GDM1 (cell line): ENCODE data around the gene IFNA2.
"Not testable (repeated sequence)": the region's sequence is repeated elsewhere in the genome, so short reads cannot be mapped to it uniquely, and the experiment has no call there.

Experiments
- DNase-seq: peaks from one replicate; lab custom pipeline; 2025; lab: John Stamatoyannopoulos, UW

IFNA2 gene

DNA sequence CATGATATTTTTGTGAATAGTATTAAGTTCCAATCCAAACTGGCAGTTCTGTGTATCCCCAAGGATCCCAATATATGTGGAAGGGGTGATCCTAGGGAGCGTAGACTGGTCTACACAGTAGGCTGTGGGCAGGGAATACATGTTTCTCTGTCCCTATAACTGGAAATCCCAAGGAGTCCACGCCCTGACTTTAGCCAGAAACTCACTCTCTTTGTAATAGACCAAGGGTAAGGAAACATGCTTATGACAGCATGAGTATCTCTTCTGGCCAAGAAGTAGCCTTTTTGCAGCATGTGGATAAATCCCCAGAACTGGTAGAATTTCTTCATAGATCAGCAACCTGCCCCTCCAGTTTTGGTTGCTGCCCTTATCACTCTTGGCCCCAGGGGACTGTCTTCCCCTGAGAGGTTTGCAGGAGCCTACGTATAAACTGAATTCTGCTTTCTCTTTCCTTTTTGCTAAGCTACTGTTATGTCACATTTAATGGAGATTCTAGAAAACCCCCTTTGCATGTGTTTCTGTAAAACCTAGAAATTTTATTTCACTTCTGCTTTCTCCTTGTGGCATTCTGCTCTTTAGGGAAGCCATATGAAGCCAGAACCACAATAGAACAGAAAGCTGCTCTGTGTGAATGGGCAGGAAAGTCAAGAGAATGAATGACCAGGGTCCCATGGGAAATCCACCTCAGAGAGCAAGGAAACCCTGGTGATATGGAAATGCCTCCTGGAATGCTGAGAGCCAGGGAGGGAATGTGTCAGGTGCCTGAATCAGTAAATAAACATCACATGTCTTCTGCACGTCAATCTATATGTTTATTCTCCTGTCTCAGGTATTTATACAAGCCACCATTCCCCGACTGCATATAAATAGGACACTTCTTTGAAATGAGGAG is 3.5 kb downstream of the IFNA2 start:
- peak; percentile 10 for DNase-seq

DNA sequence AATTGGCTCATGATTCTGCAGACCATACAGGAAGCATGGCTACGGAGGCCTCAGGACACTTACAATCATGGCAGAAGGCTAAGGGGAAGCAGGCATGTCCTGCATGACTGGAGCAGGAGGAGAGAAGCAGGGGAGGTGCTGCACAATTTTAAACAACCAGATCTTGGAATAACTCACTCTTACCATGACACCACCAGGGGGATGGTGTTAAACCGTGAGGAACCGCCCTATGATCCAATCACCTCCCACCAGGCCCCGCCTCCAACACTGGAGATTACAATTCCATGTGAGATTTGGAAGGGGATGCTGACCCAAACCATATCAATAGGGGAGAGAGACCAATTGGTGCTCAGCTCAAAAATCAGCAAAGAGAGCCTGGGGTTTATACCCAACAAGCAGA is 13.7 kb downstream of the IFNA2 start:
- not testable (repeated sequence) for DNase-seq

DNA sequence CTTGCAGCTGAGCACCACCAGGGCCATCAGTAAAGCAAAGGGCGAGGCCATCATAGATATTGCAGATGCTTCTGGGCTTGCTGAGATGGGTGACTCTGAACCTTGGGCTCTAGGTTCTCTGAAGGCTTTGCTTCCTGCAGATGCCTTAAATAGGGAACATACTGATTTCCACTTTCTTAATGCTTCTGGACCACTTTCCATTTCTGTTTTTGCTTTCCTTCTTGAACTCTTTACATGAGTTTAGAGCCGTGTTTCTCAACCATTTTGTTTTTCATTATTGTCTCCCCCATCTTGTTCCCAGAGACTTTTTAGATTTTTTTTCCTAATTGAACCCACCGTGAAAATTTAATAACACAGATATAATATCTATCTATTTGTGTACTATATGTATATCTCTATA is 17.2 kb downstream of the IFNA2 start, which contains the start of gene IFNA13:
Gene IFNA13, minus strand, starts transcription at position 101 of the 400 bp plus-strand sequence. Its CDS starts 47 bp downstream, at position 54.
- no peak for DNase-seq

DNA sequence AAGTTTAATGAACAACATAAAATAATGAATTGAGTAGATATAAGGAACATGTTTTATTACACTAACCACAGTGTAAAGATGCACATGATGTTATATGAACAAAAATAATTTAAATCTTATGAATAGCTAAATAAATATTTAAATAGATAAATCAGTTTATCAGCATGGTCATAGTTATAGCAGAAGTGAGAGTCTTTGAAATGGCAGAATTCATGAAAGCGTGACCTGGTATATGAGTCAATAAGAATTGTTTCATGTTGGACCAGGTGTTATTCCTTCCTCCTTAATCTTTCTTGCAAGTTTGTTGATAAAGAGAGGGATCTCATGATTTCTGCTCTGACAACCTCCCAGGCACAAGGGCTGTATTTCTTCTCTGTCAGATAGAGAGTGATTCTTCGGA is 18.0 kb downstream of the IFNA2 start:
- DNase-seq: not testable (repeated sequence)

DNA sequence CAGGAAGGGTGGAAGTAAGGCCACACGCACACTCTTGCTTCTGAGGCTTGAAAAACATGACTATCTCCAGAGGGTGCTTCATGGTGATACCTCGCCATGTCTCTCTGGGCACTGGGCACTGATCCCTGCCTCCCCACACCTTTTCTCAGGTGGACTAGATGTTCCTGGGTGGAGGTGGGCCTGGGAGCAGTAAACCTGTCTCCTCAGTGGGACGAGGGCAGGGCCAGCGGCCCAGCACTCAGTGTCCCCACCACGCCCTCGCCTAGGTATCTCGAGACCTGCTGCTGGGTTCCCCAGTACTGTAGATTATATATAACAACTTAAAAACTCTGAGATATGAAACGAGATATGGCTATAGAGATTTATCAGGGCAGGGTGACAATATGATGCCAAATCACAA is 22.9 kb downstream of the IFNA2 start:
- DNase-seq: no peak

DNA sequence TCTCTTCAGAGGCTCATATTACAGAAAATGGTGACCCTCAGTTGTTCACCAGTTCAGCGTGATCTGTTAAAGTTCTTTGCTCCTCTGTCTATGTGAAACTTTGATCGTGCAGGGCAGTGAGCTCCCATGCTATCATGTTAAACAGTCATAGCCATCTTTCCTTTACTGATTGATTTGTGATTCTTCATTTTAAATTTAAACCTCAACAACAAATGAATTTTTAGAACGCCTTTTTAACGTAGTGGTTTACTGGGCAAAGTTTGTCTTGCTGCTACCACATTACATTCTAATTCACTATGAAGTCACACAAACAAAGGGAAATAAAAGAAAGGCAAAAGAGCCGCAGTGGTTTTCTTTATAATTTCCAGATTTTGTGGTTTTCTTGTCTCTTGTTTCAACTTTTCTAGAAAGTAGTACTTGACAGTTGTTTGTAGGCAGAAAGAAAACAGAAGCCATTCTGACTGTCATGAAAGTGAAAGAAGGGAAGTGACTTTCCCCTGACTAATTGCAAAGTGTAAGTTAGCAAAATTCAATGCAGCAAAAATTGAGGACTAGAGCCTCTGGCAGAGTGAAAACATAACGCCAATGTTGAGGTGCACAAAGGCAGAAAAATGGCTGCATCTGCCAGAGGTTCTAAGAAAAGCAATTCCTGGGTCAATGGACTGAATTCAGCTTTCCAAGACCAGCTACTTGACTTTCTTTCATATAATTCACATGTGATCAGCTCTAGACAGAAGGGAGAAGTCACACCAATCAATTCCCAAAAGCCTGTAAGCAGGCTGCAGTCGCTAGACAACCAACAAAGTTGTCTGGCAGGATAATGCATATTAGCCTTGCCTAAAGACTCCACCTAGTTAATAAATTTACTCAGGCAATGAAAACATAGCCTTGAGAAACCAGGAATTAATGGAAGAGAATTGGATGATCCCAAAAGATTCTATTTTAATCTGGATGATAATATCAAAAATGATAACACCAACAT is 27.4 kb downstream of the IFNA2 start:
- peak; percentile 5 for DNase-seq

DNA sequence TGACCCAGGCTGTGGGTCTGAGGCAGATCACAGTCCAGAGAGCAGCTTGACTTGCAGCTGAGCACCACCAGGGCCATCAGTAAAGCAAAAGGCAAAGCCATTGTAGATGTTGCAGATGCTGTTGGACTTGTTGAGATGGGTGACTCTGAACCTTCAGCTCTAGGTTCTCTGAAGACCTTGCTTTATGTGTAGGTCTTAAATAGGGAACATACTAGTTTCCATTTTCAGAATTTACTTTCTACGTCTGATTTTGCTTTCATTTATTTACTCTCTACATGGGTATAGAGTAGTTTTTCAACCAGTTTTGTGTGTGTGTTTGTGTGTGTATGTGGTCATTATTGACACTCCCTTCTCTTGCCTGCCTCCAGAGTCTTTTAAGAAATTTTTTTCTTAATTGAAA is 34.4 kb downstream of the IFNA2 start, which contains the start of gene IFNA6:
Gene IFNA6, minus strand, starts transcription at position 101 of the 400 bp plus-strand sequence. Its CDS starts 0 bp downstream, at position 101.
- DNase-seq: no peak

DNA sequence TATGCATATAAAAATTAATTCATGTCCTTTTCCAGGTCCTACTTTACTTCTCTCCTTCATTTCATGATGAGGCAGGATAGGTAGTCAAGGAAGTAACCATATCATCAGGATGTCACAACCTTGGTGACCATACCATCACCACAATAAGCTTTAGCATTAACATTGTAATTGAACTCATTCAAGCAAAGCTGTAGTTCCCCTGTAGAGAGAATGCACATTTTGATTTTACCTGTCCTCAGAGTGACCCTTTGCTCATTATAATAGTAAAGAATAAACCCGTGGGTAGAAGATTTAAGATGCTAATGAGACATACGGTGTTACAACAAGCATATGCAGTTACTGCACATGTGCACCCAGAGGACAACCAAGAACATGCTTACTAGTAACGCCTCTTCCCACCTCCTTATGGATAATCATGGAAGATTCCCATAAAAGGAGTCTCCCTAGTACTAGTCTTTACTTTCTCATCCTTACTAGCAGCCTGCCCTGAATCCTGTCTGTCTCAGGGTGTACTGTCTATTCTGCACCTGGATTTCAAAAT is 36.7 kb downstream of the IFNA2 start:
- no peak for DNase-seq

DNA sequence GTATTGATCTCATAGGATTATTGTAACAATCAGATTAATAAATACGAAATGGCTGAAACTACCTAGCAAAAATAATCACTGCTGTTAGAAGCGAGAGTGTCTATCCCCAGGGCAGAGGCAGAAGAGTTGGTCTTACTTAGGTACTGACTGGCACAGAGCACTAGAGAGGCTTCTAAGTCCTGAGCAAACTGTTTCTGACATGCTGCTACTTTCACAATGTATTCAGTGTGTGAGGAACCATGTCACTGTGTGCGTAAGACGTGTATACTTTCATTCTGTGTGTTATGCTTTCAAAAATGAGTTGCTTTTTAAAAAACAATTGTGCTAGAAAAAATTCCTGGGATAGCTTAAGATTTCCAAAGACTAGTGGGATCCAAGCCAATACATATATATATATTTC is 44.5 kb downstream of the IFNA2 start:
- no peak for DNase-seq

DNA sequence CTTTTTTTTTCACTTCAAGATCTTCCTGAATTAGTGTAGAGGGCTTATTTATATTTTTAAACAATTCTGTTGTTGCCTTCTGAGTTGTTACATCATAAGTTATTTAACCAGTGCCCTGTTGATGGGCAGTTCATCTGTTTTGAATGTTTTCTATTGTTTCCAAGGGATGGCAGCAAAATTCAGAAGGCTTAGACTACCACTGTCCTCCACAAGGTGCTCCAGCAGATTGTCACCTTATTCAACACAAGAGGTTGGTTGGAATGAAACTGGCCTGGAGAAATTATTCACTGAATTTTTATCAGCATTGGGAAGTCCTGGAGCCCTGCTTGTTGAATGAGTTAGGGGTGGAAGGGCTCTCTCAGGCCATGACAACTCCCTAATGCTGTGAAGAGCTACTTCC is 48.7 kb downstream of the IFNA2 start:
- DNase-seq: no peak

DNA sequence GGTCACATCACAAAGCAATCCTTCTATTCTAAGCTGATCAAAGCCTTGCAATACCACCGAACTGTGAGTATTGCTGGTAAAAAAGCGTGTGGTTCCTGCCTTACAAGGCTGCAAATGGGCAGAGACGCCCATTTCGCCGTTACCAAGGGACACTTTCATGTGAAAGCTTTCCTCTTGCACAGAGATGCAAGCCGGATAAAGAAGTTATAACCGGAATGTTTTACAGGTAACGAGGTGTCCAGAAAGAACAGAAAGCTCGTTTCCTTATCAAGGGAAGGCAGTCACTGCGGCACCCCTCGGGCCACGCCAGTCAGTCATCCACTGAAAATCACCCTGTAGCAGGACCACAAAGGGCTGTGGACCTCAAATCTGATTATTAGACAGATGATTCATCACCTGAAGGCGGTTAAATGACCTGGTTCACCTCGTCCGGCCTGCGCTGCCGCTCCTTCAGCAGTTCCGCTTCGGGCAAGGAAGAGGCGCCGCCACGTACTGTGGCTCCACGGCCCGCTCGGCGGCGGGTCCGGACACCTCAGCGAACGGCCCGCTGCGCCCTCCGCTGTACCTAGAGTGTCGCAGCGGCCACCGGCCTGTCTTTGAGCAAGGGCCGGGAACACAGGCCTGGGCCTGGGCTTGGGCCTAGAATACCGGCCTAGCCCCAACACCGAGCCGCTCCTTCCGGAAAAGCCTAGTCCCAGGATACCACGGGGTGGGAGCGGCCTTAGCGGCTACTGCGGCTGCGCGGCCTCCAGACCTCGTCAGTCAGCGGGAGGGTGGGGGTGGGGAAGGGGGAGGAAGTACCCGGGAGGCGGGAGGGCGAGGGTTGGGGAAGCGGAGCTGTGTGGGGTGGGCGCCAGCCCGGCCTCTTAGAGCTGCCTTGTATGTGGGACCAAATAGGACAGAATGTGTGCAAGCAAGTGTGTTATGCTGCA is 50.2 kb downstream of the IFNA2 start, which contains the start of gene KLHL9:
Gene KLHL9, minus strand, starts transcription at position 704 of the 932 bp plus-strand sequence. Its CDS starts 545 bp downstream, at position 159.
- peak; percentile 88 for DNase-seq
